OCI-LY3 (cell line): Measurements from ENCODE around the gene RAPGEF3.

ENCODE experiments used
- CTCF ChIP-seq: fragments of 200-600, 300-600 bp; sonication (generic); IDR thresholded peaks from 2 replicates; pipeline ENCODE4 v1.5.1; 2014; ENCODE audit warnings: antibody characterized with exemption, low read length, low read depth
- EZH2phosphoT487 ChIP-seq: fragments of 200-600 bp; shearing (Covaris generic); IDR thresholded peaks from 2 replicates; pipeline ENCODE4 v1.6.1; 2018; ENCODE audit warnings: antibody characterized with exemption, mixed run types, low read depth

GRCh38 chr12:47747596-47748506, 10.8 kb downstream of the RAPGEF3 start:
- TF ChIP-seq CTCF (no peak), EZH2phosphoT487 (no peak)
